ENCODE data around the gene LCAT.
"Not testable (repeated sequence)": the region's sequence is repeated elsewhere in the genome, so short reads cannot be mapped to it uniquely, and the experiment has no call there.

LCAT gene

DNA sequence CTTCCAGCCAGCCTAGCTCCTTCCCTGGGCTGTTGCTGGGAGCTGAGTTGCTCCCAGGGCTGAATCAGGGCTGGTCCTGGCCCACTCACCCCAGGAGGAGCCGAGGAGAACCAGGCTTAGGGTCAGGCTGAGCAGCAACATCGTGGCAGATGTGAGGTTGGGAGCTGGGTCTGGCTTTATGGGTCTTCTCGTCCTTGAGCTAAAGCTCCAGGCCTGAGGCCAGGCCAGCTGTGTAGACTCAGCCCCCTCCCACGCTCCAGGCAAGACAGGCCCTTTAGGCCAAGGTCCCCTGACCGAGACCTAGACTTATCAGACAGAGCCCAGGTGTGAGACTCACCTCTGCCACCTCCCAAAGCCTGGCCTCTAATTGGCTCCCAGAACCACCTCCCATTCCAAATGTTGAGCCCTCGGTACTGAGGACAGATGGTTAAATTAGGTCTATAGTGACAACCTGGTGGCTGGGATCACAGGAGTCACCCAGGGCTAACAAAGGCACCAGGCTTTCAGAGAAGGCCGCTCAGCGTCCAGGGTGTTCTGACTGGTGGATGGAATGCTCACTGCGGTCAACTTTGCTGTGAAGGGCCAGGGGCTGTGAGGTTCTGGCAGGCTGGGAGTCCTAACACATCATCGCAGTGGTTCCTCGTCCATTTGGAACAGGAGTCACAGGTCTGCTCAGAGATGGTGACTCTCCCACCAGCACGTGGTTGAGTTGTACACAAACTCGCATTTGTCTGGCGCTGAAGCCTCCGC lies 12.0 kb downstream of the LCAT start, which contains the start of gene CTRL:
Gene CTRL, minus strand, starts transcription at position 151 of the 750 bp plus-strand sequence. Its CDS starts 10 bp downstream, at position 141.
- DNase-seq = no peak

DNA sequence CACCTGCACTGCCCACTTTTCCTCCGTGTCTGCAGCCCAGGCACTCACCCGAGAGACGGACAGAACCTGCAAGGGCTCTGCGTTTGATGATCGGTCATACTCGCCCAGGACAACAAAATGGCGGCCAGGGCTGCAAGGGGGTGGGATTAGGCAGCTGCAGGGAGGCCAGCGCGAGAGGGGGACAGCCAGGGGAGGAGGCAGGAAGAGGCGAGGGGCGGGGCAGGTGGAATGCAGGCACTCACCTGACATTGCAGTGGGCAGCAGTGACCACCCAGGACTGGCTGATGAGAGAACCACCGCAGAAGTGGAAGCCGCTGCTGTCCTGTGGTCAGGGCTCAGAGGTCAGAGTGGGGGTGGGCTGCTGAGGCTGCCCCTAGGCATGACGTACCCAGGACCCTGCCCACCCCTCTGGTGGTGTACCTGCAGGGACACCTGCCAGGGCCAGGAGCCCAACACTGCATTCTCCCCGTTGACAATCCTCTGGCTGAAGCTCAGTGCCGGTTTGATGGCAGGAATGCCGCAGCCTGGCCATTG lies 13.2 kb downstream of the LCAT start:
- no peak for DNase-seq

DNA sequence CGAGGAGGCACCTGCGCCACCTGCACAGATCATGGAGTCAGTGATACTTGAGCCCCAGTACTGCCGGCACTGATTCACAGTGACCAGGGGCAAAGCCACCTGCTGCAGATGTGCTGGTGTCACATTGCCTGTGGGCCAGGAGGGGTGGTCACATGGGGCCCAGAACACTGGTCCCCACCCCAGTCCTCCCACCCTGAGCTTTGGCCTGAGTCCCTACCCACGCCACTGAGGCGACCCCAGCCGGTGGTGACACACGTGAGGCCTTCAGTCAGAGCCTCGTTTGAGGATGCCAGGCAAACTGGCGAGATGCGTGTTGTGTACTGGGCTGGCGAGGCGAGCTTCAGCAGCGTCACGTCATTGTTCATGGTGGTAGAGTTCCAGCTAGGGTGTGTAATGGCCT lies 13.7 kb downstream of the LCAT start:
- DNase-seq = no peak

DNA sequence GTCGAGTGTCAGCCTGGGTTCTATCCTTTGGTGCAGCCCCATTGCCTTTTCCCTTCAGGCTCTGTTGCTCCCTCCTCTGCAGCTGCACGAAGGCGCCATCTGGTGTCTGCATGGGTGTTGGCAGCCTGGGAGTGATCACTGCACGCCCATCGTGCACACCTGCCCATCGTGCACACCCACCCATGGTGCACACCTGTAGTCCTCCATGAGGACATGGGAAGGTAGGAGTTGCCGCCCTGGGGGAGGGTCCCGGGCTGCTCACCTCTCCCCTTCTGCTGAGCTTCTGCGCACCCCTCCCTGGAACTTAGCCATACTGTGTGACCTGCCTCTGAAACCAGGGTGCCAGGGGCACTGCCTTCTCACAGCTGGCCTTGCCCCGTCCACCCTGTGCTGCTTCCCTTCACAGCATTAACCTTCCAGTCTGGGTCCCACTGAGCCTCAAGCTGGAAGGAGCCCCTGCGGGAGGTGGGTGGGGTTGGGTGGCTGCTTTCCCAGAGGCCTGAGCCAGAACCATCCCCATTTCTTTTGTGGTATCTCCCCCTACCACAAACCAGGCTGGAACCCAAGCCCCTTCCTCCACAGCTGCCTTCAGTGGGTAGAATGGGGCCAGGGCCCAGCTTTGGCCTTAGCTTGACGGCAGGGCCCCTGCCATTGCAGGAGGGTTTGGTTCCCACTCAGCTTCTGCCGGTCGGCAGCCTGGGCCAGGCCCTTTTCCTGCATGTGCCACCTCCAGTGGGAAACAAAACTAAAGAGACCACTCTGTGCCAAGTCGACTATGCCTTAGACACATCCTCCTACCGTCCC lies 15.2 kb downstream of the LCAT start:
- peak; percentile 58 for DNase-seq

DNA sequence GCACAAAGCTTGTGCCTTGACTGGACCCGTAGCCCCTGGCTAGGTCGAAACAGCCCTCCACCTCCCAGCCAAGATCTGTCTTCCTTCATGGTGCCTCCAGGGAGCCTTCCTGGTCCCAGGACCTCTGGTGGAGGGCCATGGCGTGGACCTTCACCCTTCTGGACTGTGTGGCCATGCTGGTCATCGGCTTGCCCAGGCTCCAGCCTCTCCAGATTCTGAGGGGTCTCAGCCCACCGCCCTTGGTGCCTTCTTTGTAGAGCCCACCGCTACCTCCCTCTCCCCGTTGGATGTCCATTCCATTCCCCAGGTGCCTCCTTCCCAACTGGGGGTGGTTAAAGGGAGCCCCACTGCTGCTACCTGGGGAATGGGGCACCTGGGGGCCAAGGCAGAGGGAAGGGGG lies 15.8 kb downstream of the LCAT start:
- DNase-seq = no peak

DNA sequence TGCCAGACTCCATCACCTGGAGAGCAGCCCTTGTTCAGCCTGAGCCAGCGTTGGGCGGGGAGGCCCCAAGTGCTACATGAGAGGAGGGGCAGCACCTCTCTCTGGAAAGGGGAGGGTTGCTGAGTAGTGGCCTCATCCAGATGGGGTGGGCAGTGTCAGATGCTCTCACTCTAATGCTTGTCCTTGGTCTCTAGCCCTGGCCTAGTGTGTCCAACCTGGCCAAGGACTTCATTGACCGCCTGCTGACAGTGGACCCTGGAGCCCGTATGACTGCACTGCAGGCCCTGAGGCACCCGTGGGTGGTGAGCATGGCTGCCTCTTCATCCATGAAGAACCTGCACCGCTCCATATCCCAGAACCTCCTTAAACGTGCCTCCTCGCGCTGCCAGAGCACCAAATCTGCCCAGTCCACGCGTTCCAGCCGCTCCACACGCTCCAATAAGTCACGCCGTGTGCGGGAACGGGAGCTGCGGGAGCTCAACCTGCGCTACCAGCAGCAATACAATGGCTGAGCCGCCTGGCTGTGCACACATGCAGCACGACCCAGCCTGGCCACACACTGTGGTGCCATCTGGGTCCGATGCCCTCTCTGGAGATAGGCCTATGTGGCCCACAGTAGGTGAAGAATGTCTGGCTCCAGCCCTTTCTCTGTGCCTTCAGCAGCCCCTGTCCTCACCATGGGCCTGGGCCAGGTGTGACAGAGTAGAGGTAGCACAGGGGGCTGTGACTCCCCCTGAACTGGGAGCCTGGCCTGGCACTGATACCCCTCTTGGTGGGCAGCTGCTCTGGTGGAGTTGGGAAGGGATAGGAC lies 16.6 kb downstream of the LCAT start:
- no peak for DNase-seq

DNA sequence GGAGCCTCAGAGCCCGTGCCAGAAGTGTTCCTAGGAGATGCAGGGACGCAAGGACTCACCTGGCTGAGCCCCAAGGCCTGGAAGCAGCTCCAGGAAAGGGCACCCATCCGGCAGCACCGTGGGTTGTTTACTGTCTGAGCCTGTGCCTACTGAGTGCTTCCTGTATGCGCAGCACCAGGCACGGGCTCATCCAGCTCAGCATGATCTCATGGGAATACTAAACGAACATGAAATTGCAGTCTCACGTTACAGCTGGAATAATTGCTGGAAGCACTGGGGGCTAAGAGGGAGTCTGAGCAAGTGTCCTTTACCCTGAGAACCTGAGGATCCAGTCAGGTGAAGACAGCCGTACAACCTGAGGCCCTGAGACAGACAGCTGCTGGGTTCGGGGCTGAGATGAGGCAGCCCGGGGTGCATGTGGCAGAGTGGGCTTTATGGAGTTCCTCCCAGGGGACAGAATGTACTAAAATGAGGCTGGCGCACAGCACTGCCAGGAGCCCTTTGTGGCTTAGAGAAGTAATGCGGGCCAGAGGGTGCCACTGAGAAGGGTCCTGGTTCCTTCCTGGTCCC lies 17.7 kb downstream of the LCAT start:
- no peak for DNase-seq

DNA sequence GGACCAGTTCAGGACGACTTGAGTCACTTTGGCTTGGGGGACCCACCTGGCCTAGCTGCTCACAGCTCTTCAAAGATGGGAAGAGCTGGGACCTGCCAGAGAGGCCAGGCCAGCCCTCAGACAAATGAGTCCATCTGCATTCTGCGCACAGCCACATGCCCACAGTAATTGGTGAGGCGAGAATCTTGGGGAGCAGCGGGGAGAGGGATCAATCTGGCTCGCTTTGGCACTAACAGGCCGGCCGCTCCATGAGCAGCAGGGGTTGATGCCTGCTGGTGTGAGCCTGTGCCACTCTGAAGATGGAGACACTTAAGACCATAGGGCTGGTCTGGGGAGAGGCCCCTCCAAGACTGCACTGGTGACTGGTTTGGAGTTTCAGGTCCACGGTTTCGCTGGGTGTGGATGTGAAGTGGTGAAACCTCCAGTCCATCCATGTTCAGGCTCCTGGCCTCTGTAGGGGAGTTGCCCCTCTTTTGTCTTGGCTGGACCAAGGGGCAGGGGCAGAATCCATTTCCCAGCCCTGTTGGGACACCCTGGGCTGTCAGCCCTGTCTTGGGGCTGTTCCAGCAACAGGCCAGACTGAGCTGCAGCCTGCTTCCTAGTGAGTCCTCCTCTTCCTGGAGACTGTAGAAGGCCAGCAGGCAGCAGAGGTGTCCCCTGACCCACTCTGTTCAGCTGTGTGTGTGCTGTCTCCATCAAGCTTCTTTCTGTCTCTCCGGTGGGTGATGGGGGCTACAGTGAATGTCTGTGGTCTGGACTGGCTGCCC lies 19.6 kb downstream of the LCAT start:
- no peak for DNase-seq

DNA sequence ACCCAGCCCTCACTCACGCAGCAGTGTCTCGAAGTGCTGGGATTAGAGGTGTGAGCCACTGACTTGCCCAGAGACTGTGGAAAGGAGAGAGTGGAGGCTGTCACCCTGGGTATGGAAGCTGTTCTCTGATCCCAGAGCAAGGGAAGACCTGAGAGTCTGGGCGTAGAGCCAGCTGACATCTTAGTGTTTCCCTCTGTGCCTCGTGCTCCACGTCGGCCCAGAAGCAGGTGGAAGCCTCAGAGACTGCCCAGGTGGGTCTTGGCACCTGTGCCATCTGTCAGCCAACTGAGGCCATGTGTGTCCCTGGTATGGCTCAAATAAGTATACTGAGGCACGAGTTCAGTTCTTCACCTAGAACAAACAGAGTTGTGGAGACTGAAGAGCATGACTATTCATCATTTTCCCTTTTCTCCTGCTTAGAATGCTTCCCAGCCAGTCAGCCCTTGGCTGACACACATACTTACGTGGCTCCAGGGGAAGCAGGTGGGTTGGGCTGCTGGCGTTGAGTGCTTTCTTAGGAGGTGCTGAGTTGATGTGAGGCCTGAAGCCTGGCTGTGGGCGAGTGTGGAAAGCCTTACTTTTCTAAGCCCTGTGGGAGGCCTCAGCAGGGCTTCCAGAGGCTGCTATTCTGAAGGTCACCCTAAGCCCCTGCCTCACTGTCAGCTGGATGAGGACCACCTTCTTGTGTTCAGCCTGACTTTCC lies 20.4 kb downstream of the LCAT start:
- DNase-seq = no peak

DNA sequence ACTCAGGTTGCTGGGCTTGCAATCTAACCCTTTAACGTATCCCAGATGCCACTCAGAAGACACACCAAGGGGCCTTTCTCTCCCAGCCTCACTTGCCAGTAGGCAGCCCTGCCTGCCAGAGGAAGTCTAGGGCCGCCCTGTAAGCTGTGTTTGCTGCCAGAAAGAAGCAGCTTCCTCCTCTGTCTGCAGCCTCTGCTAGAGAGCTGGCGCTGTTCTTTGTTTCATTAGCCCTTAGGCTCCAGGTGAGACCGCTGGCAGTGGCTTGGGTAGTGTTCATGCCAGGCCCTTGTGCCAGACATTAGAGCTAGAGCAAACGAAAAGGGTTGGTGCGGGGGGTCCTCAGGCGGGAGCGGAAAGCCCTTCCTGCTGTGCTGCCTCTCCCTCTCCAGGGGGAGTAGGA lies 21.2 kb downstream of the LCAT start:
- no peak for DNase-seq

DNA sequence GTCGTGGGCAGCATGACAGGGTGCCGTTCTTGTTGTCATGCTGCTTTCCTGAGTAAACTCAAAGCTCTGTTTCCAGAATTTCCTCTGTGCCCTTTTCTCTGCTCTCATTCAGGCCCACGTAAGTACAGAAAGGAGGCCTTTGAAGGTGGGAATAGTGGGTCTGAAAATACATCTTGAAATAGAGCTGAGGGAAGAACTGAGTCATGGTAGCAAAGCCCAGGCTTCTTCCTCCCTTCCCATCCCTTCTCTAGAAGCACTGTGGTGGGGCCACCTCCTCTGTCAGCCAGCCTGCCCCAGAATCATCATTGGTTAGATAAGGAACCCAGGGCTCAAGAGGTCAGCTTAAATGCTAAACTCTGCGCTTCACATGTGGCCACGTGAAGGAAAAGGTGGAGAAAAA lies 21.7 kb downstream of the LCAT start:
- DNase-seq = no peak

DNA sequence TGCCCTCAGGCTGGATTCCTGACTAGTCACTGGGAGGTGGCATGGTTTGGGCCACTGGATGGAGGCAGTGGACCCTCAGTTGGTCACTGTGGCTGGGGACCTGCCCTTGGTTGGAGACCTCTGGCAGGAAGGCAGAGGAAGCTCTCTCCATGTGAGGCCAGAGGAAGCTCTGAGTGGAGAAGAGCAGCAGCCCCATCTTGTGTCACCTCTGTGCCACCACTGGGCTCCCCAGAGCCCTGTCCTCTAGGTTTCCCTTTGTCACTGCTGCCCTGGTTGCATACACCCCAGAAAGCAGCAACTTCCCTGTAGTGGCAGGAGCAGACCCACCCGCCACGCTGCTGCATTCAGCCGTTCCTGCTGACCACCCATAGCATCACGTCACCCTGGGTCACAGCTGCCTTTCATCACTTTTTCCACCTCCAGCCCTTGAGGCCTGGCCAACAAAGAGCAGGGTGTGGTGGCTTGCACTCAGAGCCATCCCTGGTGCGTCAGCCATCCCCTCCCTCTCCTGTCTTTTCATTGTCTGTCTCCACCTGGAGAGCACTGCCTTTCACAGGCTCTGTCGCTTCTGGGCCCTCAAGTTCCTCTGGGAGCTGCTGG lies 24.2 kb downstream of the LCAT start:
- no peak for DNase-seq

DNA sequence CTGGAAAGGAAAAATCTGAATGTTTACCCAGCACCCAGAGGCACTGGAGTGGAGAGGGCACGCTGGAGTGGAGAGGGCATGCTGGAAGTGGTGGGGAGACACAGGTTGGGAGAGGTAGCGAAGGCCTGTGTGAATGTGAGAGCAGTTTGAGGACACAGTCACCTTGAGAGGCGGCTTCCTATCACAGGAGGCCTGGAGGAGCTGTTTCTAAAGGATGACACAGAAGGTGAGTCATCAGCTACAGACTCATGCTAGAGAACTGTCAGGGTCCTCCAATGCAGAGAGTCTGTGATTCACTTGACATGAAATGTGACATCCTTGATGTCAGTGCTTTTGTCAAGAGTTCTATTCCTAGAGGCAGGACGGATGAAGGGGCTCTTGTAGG lies 26.1 kb downstream of the LCAT start:
- peak; percentile 89 for DNase-seq

DNA sequence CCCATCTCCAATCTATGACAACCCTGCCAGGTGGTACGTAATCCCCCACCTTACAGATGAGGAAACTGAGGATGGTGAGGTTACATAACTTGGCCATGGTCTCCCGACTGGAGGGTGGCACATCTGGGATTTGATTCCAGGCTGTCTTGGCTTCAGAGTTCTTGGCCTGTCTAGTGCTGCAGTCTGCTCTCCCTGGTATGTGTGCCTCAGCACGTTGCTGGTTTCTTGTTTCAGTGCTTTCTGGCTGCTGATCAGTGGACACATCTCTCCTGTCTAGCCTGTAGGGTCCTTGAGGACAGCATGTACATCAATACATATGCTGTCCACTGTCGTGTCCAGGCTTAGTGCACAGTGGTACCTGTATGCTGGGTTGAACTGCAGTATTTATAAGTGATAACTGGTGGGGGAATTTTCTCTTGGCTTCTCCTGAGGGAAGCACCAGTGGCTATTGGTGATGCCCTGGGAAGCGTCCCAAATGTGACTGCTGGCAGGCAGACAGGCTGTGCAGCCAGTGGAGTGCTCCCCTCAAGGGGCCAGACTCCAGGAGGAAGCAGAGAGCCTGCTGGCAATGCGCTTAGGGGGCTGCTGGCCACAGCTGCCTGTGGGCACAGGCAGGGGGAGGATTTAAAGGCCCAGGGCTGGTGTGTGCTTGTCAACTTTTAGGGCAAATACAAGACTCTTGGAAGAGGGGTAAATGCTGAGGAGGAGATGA lies 26.6 kb downstream of the LCAT start:
- DNase-seq = no peak

DNA sequence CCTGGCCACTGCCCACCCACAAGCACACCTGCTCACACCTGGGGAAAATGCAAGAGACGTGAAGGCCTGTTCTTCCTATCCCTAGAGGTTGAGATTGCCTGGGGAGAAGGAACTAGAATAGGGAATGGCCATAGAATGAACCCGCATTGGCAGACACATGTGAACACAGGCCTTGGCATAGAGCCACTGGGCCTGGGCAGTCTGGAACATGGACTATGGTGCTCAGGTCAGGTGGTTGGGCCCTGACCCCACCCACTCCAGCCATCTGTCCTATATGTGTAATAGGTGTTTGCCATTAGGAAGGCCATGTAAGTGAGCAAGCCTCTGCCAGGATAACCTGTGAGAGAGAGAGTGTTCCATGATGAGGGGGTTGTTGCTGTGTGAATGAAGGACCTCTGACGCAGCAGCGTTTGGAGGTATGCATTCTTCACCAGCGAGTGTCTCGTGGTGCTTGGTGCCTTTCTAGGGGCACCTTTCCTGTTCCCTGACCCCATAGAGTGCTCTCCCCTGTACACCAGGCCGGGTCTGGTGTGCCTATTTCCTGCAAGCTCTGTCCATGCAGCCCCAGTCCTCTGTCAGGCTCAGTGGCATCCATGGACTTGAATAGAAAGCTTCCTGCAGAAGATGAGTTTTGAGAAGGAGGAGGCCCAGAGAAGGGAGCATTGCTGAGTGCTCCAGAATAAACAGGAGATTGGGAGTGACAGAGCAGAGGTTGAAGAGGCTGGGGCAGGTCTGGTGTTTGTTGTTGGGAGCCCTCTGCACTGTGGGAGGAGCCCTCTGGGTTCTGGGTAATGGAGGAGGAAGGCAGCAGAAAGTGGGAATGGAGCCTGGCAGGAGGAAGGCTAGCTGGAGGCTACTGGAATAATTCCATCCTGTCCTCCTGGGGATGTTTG lies 27.8 kb downstream of the LCAT start:
- DNase-seq = no peak

DNA sequence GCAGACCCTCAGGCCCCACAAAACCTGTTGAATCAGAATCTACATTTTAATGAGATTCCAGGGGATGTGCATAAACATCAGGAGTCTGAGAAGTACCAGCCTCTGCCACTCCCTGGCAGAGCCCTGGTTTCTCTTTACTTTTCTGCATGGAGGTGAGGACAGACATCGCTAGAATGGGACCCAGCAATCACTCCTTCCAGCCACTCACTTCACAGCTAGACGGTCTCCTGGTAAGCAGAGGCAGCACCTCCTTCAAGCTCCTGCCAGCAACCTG lies 28.5 kb downstream of the LCAT start:
- DNase-seq = not testable (repeated sequence)

DNA sequence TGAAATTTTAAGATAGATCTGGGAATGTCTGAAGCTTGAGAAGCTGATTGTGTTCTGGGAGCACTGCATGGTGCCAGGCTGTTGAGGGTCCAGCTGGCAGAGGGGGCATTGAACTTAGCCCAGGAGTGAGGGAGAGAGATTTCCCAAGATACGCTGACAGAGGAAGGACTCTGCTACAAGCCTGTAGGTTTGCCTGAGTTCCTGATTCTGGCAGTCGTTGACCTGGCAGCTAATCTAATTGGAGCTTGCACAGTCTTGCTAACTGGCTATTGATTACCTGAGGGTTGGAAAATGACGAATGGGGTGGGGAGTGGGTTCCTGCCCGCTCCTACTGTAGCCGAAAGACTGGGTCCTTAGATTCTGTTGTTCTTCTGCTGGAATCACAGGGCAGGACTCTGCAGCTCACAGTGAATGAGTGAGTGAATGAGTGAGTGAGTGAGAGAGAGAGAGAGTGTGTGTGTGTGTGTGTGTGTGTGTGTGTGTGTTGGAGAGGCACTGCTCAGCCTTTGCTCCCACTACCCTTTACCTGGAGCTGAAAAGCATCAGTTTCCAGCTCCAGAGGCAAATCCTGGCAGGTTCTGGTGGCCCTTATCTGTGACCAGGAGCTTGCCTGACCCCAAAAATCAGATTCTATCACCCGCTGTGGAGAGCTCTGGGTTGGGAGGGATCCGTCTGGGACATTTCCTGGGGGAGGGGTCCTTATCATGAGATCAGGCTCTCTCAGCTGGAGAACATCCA lies 29.0 kb downstream of the LCAT start:
- no peak for DNase-seq

DNA sequence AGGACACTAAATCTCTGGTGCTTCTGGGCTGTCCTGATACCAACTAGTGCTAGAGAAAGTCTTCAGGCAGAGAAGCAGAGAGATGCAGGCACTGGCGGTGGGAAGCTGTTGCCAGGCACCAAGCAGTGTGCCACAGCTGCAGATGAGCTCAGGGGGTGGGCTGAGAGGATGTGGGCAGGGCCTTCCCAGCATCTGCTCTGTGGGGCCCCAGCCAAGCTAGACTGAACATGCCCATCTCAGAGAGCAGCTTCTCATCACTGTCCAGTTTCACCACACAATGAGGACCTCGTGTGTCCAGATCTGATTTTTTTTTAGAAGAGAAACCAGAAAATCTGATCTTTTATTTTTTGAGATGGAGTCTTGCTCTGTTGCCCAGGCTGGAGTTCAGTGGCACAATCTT lies 33.8 kb downstream of the LCAT start:
- DNase-seq = peak; percentile 26
